ENCODE data around the gene CDH13.

CDH13 gene

GRCh38 chr16:83453977-83454376, 827.2 kb downstream of the CDH13 start:
- Histone ChIP-seq H3K36me3 (ENCODE audit: low read depth) (no peaks in the 10 kb centered on the region), H3K27ac (ENCODE audit: poor library complexity, severe bottlenecking) (no peak overlapping the region), H3K4me1 (ENCODE audit: insufficient read depth, poor library complexity, severe bottlenecking) (no peaks in the 10 kb centered on the region), H3K4me3 (ENCODE audit: severe bottlenecking) (no peak overlapping the region), H3K9me3 (ENCODE audit: severe bottlenecking) (no peaks in the 10 kb centered on the region), H3K27me3 (ENCODE audit: insufficient read depth, poor library complexity, severe bottlenecking) (no peaks in the 10 kb centered on the region)
- DNase-seq (ENCODE audit: low spot score) (no peak), ATAC-seq (ENCODE audit: low read depth) (no peak)
- no peak for TF ChIP-seq CTCF (IDR thresholded peaks at IDR 0.05; ENCODE audit: poor library complexity, severe bottlenecking)

GRCh38 chr16:83455716-83456115, 828.9 kb downstream of the CDH13 start:
- H3K36me3 ChIP-seq (ENCODE audit: low read depth) = no peaks in the 10 kb centered on the region
- no peaks in the 10 kb centered on the region for H3K27me3 ChIP-seq (ENCODE audit: insufficient read depth, poor library complexity, severe bottlenecking)
- no peak overlapping the region for H3K27ac ChIP-seq (ENCODE audit: poor library complexity, severe bottlenecking)
- TF ChIP-seq CTCF (IDR thresholded peaks at IDR 0.05; ENCODE audit: poor library complexity, severe bottlenecking) = no peak
- no peak for ATAC-seq (ENCODE audit: low read depth)
- no peak overlapping the region for H3K4me3 ChIP-seq (ENCODE audit: severe bottlenecking)
- H3K9me3 ChIP-seq (ENCODE audit: severe bottlenecking) = no peaks in the 10 kb centered on the region
- H3K4me1 ChIP-seq (ENCODE audit: insufficient read depth, poor library complexity, severe bottlenecking) = no peaks in the 10 kb centered on the region
- DNase-seq (ENCODE audit: low spot score) = no peak

GRCh38 chr16:83456934-83457333, 830.2 kb downstream of the CDH13 start:
- TF ChIP-seq CTCF (IDR thresholded peaks at IDR 0.05; ENCODE audit: poor library complexity, severe bottlenecking) = no peak

GRCh38 chr16:83458612-83459011, 831.8 kb downstream of the CDH13 start:
- H3K27me3 ChIP-seq (ENCODE audit: insufficient read depth, poor library complexity, severe bottlenecking) = no peaks in the 10 kb centered on the region
- no peak overlapping the region for H3K27ac ChIP-seq (ENCODE audit: poor library complexity, severe bottlenecking)
- H3K4me3 ChIP-seq (ENCODE audit: severe bottlenecking) = no peak overlapping the region
- peak; percentile 27; the same call in 1 of the 3 replicates for ATAC-seq (ENCODE audit: low read depth)
- no peaks in the 10 kb centered on the region for H3K36me3 ChIP-seq (ENCODE audit: low read depth)
- DNase-seq (ENCODE audit: low spot score) = no peak
- TF ChIP-seq CTCF (IDR thresholded peaks at IDR 0.05; ENCODE audit: poor library complexity, severe bottlenecking) = no peak
- H3K4me1 ChIP-seq (ENCODE audit: insufficient read depth, poor library complexity, severe bottlenecking) = no peaks in the 10 kb centered on the region
- no peaks in the 10 kb centered on the region for H3K9me3 ChIP-seq (ENCODE audit: severe bottlenecking)

More at GRCh38 chr16:83456934-83457333, 830.2 kb downstream of the CDH13 start:
- H3K4me3 ChIP-seq (ENCODE audit: severe bottlenecking) = no peak overlapping the region
- ATAC-seq (ENCODE audit: low read depth) = no peak
- no peaks in the 10 kb centered on the region for H3K27me3 ChIP-seq (ENCODE audit: insufficient read depth, poor library complexity, severe bottlenecking)
- no peaks in the 10 kb centered on the region for H3K9me3 ChIP-seq (ENCODE audit: severe bottlenecking)
- H3K27ac ChIP-seq (ENCODE audit: poor library complexity, severe bottlenecking) = no peak overlapping the region
- H3K36me3 ChIP-seq (ENCODE audit: low read depth) = no peaks in the 10 kb centered on the region
- no peak for DNase-seq (ENCODE audit: low spot score)
- no peaks in the 10 kb centered on the region for H3K4me1 ChIP-seq (ENCODE audit: insufficient read depth, poor library complexity, severe bottlenecking)

- Histone ChIP-seq H3K27ac (ENCODE audit: poor library complexity, severe bottlenecking) (no peak overlapping the region), H3K9me3 (ENCODE audit: severe bottlenecking) (no peaks in the 10 kb centered on the region), H3K4me1 (ENCODE audit: insufficient read depth, poor library complexity, severe bottlenecking) (no peaks in the 10 kb centered on the region), H3K36me3 (ENCODE audit: low read depth) (no peaks in the 10 kb centered on the region), H3K4me3 (ENCODE audit: severe bottlenecking) (no peak overlapping the region), H3K27me3 (ENCODE audit: insufficient read depth, poor library complexity, severe bottlenecking) (no peaks in the 10 kb centered on the region)
- no peak for TF ChIP-seq CTCF (IDR thresholded peaks at IDR 0.05; ENCODE audit: poor library complexity, severe bottlenecking)
- DNase-seq (ENCODE audit: low spot score) = no peak
- ATAC-seq (ENCODE audit: low read depth) = no peak
Observed at GRCh38 chr16:83464991-83465390, 838.2 kb downstream of the CDH13 start.

Data from RWPE2 (cell line).